Ishikawa (cell line): ENCODE results near the gene CPT1B.
A peak's percentile ranks its signal among the peaks of the same experiment; 100 is the strongest.

Experiments
- CEBPB ChIP-seq: IDR thresholded peaks from 2 replicates; pipeline ENCODE4 v1.6.1; 2012
- CREB1 ChIP-seq: IDR thresholded peaks from 2 replicates; pipeline ENCODE4 v1.6.1; 2012; ENCODE audit warnings: low read depth
- EGR1 ChIP-seq: IDR thresholded peaks from 2 replicates; pipeline ENCODE4 v1.6.1; 2012
- EP300 ChIP-seq: IDR thresholded peaks from 2 replicates; pipeline ENCODE4 v1.6.1; 2012; ENCODE audit warnings: borderline replicate concordance
- FOXM1 ChIP-seq: IDR thresholded peaks from 2 replicates; pipeline ENCODE4 v1.6.1; 2012; ENCODE audit warnings: low read depth, borderline replicate concordance
- MAX ChIP-seq: IDR thresholded peaks from 2 replicates; pipeline ENCODE4 v1.6.1; 2012
- NFIC ChIP-seq: IDR thresholded peaks from 2 replicates; pipeline ENCODE4 v1.6.1; 2012
- RAD21 ChIP-seq: IDR thresholded peaks from 2 replicates; pipeline ENCODE4 v1.6.1; 2012; ENCODE audit warnings: low read depth
- REST ChIP-seq: IDR thresholded peaks from 2 replicates; pipeline ENCODE4 v1.6.1; 2012; ENCODE audit warnings: low read depth, mild to moderate bottlenecking
- TAF1 ChIP-seq: IDR thresholded peaks from 2 replicates; pipeline ENCODE4 v1.6.1; 2012; ENCODE audit warnings: low read depth, mild to moderate bottlenecking
- TCF12 ChIP-seq: IDR thresholded peaks from 2 replicates; pipeline ENCODE4 v1.6.1; 2012; ENCODE audit warnings: low read depth
- TEAD4 ChIP-seq: IDR thresholded peaks from 2 replicates; pipeline ENCODE4 v1.6.1; 2012
- USF1 ChIP-seq: IDR thresholded peaks from 2 replicates; pipeline ENCODE4 v1.6.1; 2012
- YY1 ChIP-seq: IDR thresholded peaks from 2 replicates; pipeline ENCODE4 v1.6.1; 2012; ENCODE audit warnings: low read depth
- ZBTB7A ChIP-seq: IDR thresholded peaks from 2 replicates; pipeline ENCODE4 v1.6.1; 2012; ENCODE audit warnings: low read depth

Gene CPT1B

GRCh38 chr22:50601669-50602337, 23.6 kb upstream of the CPT1B start:
- TF ChIP-seq NFIC: no peak
- TF ChIP-seq TCF12: no peak

- TF ChIP-seq ZBTB7A: 0 out of 2 replicates have a peak, but pooled peaks have one; percentile 25
- TF ChIP-seq TAF1: no peak
- no peak for TF ChIP-seq EP300
- TF ChIP-seq USF1: no peak
- no peak for TF ChIP-seq CREB1
- peak; percentile 28; the same call in 1 of the 2 replicates for TF ChIP-seq EGR1
- no peak for TF ChIP-seq TEAD4
- no peak for TF ChIP-seq MAX
- TF ChIP-seq REST: no peak
- no peak for TF ChIP-seq TCF12
- no peak for TF ChIP-seq NFIC
- no peak for TF ChIP-seq FOXM1
These were observed 22.9 kb upstream of the CPT1B start for GRCh38 chr22:50600967-50601668.

- 0 out of 2 replicates have a peak, but pooled peaks have one; percentile 33 for TF ChIP-seq YY1
- TF ChIP-seq FOXM1: no peak
- 0 out of 2 replicates have a peak, but pooled peaks have one; percentile 18 for TF ChIP-seq USF1
These were observed 22.3 kb upstream of the CPT1B start, which contains the start of gene MAPK8IP2 for GRCh38 chr22:50600538-50600937. MAPK8IP2 (plus strand) TSS chr22:50600793; CDS start chr22:50600819, 26 bp downstream.

- TF ChIP-seq REST (peak; percentile 98), TCF12 (no peak), ZBTB7A (peak; percentile 60), TEAD4 (no peak; the same call in 1 of the 2 replicates), MAX (peak; percentile 92)
These were observed 21.7 kb upstream of the CPT1B start for GRCh38 chr22:50599816-50600455.

- TF ChIP-seq NFIC (no peak), REST (no peak), CREB1 (no peak), RAD21 (no peak), TEAD4 (no peak), ZBTB7A (no peak), CEBPB (no peak), EGR1 (no peak), FOXM1 (no peak), TCF12 (no peak), TAF1 (no peak), MAX (no peak), USF1 (no peak), EP300 (no peak), YY1 (no peak)
These were observed 18.9 kb upstream of the CPT1B start for GRCh38 chr22:50597097-50597496.
